NCI-H1694 treated with DMSO at 0.1 percent for 48 hours (cell line): Measurements from ENCODE around the gene ADARB2.
"Not testable (repeated sequence)": the region's sequence is repeated elsewhere in the genome, so short reads cannot be mapped to it uniquely, and the experiment has no call there.

Experiments
- DNase-seq: peaks from one replicate; lab custom pipeline; 2025; lab: John Stamatoyannopoulos, UW

The ADARB2 gene

DNA sequence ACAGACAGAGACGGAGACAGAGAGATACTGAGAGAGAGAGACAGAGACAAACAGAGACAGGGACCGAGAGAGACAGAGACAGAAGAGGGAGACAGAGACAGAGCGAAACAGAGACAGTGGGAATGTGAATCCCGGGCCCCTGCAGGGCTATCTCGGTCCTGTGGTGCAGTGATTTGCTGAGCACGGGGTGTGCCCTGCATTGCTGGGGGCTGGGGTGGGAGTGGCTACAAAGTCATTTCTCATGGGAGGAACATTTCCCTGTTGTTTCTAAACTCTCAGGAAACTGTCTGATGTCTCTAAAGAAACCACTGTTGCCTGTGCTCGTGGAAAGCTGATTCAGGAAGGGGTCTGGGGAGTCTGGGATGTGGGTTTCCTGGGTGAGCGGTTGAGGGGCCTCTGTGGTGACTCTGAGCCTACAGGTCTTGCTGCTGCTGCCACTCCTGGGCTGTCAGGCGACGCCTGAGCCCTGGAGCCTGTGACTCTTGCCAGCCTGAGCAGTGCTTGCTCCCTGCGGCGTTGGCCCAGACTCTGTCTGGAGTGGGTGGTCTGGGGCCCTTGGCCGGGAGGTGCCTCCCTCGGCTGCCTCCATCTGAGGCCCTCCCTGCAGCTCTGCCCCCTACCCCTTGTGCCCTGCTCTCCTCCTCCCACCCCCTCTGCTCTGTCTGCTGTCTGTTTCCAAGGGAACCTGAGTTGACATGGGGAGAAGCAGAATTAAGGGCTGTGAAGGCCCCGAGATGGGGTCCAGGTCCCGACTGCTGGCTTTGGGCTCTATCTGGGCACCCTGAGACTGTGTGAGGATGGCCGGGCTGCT, 389.2 kb downstream of the ADARB2 start:
- no peak for DNase-seq

DNA sequence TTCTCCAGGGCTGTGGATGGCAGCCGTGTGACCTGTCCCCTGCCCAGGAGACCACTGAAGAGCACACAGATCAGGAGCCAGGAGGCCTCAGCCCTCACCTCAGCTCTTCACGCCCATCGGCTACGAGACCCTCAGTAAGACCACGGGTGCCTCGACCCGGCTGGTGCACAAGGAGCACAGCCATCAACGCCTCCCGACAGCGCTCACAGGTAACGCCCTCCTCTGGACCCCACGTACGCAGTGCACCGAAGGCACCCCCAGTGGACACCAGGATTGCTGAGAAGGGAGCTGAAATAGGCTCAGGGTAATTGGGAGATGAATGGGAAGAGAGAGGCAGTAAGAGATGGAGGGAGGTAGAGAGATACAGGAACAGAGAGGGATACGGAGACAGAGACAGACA, 389.8 kb downstream of the ADARB2 start:
- DNase-seq = no peak

DNA sequence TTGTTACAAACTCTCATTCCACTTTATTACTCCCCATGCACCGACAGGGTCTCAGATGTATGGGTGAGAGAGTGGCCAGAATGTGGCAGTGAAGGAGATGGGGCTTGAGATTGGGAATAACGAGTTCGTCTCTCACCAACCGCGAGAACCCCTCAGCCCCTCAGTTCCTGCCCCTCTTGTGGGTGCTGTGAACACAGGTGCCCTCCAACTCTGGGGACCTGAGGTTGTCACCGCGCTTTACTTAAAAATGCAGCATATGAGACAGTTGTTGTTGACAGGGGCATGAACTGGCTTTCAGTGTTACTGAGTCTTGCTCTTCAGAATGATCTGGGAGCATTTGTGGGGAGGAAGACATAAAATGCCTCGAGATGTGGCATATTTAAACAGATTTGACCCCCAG, 391.1 kb downstream of the ADARB2 start:
- DNase-seq = no peak

DNA sequence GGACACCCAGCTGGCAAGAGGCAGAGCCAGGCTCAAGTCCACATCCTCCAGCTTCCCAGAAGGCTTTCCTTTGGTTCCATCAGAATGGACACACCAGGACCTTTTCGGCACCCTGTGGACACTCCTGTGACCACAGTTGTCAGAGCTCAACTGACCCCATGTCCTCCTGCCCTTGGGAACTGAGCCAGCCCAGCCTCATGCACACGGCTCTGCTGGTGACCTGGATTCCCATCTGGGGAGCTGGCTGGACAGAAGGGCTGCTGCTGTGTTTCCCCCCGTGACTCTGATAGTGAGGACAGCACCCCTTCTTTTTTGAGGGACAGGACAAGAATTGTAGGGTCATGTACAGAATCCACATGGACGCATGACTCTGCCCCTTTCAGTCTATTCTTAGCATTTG, 392.0 kb downstream of the ADARB2 start:
- no peak for DNase-seq

DNA sequence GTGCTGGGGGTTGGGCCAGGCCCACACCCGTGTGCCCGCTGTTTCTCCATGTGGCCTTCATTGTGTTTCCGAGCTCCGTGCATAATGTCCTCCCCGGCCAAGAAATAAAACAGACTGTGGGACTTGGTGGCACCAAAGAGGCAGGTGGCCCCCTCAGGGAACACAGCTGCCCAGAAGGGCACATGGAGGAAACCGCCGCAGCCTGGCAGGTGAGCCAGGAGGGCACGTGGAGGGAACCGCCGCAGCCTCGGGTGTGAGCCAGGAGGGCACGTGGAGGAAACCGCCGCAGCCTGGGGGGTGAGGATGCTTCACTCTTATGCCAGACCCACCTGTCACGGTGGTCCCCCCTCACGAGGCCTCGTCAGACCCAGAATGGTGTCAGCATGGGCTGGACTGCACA, 392.5 kb downstream of the ADARB2 start:
- no peak for DNase-seq

DNA sequence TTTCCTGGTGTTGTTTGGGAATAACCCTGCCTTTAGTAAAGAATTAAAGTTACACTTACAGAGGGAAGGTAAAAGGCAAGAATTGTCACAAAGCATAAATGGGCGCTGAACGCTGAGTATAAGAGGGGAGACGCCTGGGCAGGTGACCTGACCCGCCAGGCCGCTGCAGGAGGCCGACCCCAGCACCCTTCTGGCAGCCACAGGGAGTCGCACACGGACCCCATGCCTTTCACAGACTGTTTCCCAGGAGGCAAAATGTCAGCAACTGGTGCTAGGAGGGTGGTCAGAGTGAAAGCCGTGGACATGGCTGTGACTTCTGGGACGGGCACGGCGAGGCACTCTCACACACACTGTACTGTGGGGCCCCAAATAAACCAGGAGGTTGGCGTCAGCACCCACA, 392.9 kb downstream of the ADARB2 start:
- DNase-seq = no peak

DNA sequence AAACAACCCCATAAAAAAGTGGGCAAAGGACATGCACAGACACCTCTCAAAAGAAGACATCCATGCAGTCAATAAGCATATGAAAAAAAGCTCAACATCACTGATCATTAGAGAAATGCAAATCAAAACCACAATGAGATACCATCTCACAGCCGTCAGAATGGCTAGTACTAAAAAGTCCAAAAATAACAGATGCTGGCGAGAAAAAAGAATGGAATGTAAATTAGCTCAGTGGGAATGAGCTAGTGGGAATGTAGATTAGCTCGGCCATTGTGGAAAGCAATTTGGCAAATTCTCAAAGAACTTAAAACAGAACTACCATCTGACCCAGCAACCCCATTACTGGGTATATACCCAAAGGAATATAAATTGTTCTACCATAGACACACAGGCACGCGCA, 394.1 kb downstream of the ADARB2 start:
- no peak for DNase-seq

DNA sequence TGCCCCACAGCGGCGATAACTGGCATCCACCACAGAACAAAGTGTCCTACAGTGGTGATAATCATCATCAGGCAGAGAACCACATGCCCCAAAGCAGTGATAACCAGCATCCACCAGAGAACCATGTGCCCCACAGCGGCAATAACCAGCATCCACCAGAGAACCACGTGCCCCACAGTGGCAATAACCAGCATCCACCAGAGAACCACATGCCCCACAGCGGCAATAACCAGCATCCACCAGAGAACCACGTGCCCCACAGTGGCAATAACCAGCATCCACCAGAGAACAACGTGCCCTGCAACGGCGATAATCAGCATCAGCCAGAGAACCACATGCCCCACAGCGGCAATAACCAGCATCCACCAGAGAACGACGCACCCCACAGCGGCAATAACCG, 396.3 kb downstream of the ADARB2 start:
- DNase-seq = not testable (repeated sequence)

DNA sequence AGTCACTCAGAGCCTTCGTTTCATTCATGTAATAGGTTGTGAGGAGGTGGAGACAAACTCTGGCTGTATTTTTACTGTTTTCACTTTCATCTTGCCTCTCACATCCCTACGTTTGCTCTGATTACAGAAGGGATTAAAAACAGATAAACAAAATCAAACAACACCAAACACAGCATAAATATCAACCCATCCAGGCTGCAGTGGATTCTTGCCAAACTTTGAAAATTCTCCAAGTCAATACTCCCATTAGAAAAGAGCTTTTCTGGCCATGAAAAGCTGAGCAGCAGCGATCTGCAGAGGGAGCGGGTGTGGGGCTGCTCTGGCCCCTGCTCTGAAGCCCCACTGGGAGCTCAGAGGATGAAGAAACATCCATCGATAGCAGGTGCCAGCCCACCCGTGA, 397.9 kb downstream of the ADARB2 start:
- DNase-seq = no peak

DNA sequence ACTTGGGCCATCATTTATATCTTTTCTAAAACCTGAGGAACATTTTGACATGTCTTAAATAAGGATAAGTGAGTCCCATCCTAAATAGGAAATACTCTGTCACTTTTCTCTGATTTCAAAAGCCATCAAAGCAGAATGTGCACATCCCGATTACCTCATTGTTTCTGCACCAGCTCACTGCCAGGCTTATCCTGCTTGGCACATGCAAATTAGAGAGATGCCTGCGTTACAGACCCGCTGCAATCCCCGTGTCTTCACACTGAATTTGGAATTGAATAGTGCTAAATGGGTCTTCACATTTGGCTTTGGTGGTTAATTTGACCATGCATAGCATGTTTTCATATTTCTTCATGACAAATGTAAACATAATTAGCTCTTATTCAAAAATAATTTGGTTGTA, 401.7 kb downstream of the ADARB2 start:
- no peak for DNase-seq

DNA sequence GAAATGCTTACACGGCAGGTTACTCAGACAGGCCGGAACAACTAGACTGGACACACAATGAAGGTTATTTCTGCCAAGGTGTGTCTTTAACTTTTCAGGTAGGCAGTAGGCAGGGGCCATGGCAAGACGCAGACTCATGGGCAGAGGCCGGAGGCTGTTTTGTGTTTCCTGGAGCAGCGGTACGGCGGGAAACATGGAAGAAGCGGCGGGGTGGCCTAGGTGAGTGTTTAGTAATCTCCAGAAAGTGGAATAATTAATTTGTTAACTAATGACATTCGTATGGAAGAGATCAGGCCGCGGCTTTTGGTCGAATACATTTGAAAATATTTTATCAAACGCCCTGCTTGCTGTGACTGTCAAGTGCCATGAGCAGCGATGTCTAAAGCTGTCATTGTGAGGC, 403.3 kb downstream of the ADARB2 start:
- no peak for DNase-seq

DNA sequence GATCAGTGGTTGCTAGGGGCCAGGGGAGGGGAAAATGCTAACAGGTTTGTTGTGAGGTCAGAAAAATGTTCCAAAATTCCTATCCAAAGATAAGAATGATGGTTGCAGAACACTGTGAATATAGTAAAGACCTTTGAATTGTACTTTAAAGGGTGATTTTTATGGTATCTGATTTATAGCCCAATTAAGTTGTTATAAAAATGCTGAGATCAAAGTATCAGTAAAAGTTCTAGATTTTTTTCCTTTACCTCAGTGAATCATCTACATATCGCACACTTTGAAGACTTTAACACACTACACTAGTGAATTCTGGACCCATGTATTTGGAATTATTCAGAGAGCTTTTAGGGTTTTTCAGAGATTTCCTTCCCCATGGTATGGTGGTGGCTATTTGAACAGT, 405.8 kb downstream of the ADARB2 start:
- DNase-seq = no peak

DNA sequence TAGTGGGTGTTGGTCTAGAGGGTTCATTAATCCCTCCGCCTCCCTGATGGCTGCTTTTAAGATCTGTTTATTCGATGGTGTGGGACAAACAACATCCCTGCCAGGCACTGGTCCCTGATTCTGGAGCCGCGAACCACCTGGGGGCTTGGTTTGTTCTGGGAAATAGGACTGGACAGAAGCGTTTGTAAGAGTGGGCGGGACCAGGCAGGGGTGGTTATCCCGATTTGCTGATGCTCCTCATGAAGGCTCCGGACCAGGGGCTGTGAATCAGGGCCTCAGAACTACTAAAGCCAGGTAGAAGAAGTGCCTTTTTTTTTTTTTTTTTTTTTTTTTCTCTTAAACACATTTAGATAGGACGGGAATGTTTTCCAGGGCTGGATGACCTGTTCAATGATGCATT, 407.7 kb downstream of the ADARB2 start:
- DNase-seq = no peak

DNA sequence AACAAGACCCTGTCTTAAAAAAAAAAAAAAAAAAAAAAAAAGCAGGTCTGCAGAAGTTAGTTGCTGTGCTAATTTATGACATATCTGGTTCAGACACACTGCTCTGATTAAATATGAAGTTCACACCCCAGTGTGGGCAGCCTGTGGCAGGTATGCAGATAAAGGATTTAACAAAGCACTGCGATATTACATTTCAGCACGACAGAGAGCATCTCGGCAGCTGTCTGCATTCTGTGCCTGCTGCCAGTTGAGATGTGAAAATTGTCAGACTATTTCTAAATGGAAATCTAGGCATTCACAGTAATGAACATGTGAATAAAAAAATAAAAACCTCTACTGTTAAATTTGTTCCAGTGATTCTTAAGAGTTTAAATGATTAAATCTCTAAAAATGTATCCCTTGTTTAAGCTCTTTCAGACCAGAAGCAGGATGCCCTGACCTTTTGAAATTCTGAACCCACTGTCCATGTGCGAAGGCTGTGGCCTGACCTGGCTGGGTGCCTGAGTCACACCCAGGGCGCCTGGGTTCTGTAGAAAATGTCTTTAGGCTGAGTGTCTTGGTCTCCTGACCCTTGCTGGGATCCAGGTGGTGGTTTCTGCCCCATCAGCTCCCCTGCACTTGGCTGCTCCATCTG, 408.2 kb downstream of the ADARB2 start:
- DNase-seq = no peak

DNA sequence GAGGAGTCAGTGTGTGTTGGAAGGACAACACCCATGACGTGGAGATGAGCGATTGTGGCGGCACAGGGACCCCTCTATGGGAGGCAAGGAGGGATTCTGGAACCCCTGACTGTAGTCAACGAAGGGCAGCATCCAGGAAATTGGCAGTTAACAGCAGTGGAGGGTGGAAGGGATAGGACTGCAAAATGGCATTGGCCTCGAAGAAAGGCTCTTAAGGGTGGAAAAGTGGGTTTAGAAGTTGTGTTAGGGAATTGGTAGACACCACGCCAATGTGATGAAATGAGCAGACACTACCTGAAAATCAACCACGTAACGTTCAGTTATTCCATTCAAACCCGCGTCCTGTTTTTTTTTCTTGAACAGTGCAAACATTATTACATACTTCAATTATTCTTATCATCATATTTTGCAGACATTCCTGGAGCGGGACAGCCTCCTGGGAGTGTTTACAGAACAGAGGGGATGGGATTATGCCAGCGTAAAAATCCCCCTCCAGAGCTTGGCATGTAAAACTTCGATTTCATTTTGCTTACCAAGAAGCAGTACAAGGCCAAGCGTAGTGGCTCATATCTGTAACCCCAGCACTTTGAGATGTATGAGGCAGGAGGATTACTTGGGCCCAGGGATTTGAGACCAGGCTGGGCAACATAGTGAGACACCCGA, 409.0 kb downstream of the ADARB2 start:
- DNase-seq = no peak

DNA sequence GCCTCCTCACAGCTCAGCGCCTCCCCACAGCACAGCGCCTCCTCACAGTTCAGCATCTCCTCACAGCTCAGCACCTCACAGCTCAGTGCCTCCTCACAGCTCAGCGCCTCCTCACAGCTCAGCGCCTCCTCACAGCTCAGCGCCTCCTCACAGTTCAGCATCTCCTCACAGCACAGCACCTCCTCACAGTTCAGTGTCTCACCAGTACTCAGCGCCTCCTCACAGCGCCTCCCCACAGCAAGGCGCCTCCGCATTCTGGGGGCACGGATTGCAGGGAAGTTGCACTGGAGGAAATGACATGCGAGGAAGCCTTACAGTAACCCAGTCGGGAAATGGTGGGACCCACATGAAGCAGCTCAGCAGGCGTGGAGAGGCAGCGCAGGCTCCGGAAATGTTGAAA, 409.6 kb downstream of the ADARB2 start:
- no peak for DNase-seq

DNA sequence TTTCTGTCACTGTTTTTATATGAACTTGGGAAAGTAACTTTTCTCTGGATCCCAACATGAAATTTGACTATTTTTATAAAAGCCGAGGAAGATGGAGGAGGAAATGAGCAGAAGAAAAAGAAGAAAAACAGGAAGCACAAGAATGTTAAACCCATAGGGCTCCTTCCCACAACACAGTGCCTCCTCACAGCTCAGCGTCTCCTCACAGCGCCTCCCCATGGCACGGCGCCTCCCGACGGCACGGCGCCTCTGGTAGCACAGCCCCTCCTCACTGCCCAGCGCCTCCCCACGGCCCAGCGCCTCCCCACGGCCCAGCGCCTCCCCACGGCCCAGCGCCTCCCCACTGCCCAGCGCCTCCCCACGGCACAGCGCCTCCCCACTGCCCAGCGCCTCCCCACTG, 410.8 kb downstream of the ADARB2 start:
- DNase-seq = not testable (repeated sequence)

DNA sequence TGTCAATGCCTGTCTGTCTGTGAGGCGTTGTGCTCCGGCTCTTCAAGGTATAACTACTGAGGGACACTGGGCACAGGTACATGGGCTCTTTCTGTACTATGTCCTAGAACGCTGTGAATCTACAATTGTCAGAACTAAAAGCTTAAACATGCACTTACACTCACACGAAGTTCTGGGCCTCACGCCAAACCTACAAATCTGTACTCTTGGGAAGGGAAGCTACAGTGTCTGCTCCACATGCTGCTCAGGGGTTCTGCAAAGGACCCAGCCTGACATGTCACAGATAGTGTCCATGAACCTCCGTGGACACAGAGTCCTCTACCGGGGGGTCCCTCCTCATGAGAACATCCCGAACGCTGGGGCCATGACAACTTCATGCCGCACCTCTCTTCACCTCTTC, 412.4 kb downstream of the ADARB2 start:
- DNase-seq = peak; percentile 16

DNA sequence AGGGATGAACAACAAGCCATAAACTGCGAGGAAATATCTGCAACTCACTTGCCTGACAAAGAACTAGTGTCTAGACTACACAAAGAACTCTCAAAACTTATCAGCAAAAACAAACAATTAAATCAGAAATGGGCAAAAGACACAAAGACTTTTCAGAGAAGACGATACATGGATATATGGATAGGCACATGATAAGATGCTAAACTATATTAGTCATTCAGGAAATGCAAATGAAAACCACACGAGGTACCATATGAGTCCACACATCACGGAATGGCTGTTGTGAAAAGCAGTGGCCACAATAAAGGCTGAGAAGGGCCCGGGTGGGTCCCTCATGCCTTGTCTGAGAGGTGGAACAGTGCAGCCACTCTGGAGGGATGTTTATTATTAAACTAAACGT, 413.4 kb downstream of the ADARB2 start:
- no peak for DNase-seq

DNA sequence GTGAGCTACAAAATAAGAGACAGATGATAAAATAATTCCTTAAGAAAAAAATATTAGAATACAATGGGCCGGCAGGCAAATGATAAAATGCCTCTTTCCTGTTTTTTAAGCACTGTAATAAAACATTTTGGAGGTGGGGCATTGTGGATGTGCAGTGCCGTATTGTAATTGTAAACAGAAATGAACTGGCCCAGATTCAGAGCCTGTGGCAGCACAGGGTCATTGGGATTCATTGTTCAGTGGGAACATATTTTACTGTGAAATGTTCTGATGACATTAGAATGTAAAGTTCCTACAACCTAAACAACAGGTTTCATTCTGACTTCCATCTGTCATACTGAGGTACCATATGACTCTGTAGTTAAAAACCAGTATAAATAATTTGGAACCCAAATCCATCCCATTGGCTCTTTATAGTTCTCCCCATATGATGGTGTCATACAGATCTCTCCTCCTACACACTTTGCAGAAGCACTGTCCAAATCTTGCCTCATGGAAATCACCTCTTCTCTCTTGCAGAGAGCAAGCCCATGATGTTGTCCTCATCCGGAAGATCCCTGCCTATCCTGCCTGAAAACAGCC, 416.5 kb downstream of the ADARB2 start:
- no peak for DNase-seq

DNA sequence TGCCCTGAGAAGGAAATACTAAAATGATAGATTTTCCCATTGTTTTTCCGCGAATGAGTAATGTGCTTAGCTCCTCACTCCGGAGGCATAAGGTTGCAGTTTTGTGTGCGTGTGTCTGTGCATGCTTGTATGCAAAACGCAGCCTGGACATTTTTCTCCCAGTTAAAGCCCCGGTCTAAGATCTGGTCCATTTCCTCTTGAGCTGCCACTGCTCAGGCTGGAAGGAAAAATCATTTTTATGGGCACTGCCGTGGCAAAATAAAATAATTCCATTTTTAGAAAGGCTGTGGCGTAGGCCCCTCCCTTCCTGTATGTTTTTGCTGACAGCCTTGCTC, 420.5 kb downstream of the ADARB2 start:
- DNase-seq = no peak

DNA sequence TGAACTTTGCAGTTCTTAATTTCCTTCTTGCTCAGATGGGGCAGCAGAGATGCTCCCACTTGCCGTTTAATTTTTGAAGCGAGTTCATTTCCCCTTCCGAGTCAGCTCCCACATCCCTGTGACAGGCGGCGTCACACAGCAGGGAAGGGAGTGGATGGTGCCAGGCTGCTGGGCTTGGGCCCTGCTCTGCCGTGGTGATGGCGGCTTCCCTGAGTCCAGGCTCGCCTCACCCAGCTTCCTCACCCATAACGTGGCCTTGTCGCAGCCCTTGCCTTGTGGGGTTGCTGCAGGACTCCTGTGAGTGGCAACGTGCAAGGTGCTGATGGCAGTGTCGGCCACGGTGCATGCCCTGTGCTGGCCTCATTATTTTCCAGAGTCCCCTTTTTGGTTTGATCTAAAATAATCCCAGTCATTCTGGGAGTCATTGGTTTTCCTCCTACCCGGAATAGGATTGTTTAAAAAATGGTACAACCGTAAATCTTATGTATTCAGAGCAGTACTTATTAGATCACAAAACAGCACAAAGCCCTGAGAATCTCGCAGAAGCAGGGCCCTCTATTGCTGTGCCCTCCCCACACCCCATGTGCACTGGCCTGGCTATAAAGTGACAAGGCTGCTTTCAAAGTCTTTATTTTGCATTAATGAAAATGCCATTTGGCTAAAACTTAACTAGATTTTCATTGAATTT, 421.1 kb downstream of the ADARB2 start:
- no peak for DNase-seq

DNA sequence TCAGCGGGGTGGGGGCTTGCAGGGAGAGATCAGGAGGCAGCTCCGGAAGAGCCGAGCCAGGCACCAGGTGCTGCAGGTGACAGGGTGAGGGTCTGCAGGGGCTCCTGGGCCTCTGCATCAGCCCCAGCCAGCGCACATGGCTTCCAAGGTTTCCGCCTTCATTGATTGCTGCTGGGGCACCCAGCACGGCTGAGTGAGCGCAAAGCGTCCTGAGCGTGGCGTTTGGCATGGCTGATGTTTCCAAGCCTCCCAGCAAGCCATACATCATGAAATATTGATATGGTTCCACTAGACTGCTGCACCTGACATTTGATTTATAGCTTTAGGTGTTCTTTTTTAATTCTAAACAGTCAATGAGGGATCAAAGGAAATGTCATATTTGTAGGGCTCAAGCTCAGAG, 422.1 kb downstream of the ADARB2 start:
- DNase-seq = no peak
